CD4-positive, alpha-beta T cell (primary cell): Measurements from ENCODE around the gene RET. TPM values are rescaled to one million over a fixed set of nuclear protein-coding genes. Genes with fewer than 3 reads are reported as not detected.

Source experiments
- ATAC-seq: fragments of 200-7000 bp; cut with Tn5 transposase; one replicate; pipeline ENCODE4 v1.10.0; 2022; ENCODE audit warnings: mild to moderate bottlenecking; ENCODE audit not compliant: poor library complexity
- CTCF ChIA-PET: fragments of 350-600 bp; sonication (Branson Sonifier 250); formaldehyde crosslinking; loops from one replicate; lab custom pipeline; 2021; ENCODE audit warnings: antibody characterized with exemption, inconsistent platforms; lab: Charles Lee
- POLR2A ChIA-PET: fragments of 350-600 bp; sonication (Branson Sonifier 250); formaldehyde crosslinking; loops from one replicate; lab custom pipeline; 2021; ENCODE audit warnings: antibody characterized with exemption, inconsistent platforms; lab: Charles Lee
- DNase-seq, 14 experiments: peaks; one replicate each; pipeline ENCODE4 v3.0.0-alpha.2; 2013 to 2020; ENCODE audit warnings: mixed read lengths in 2 of 14
- H3K27ac ChIP-seq, 2 donors: one replicate each; pipeline versions ENCODE4 v1.5.1 to v1.7.0; 2013; ENCODE audit warnings: low read length in 2 of 2, low read depth in 1 of 2, mild to moderate bottlenecking in 1 of 2
- H3K27me3 ChIP-seq, 2 experiments: 1 replicate in 1 of 2; 2 replicates in 1 of 2; pipeline versions ENCODE4 v1.6.1 to v1.7.0; 2013; ENCODE audit warnings: low read length in 2 of 2, control low read depth in 1 of 2, mild to moderate bottlenecking in 1 of 2, moderate library complexity in 1 of 2; ENCODE audit not compliant: insufficient read depth in 2 of 2, control insufficient read depth in 1 of 2
- H3K36me3 ChIP-seq: one replicate; pipeline ENCODE4 v1.6.1; 2013; ENCODE audit warnings: low read length, control low read depth; ENCODE audit not compliant: insufficient read depth
- H3K4me1 ChIP-seq: one replicate; pipeline ENCODE4 v1.6.1; 2013; ENCODE audit warnings: low read length, control low read depth; ENCODE audit not compliant: insufficient read depth
- H3K4me3 ChIP-seq: one replicate; pipeline ENCODE4 v1.5.1; 2013; ENCODE audit warnings: mild to moderate bottlenecking, low read length, moderate library complexity
- H3K9me3 ChIP-seq, 2 experiments: 1 replicate in 1 of 2; 2 replicates in 1 of 2; pipeline versions ENCODE4 v1.6.1 to v1.7.0; 2013; ENCODE audit warnings: low read length in 2 of 2, mild to moderate bottlenecking in 2 of 2, control low read depth in 1 of 2, moderate library complexity in 1 of 2; ENCODE audit not compliant: control insufficient read depth in 1 of 2, insufficient read depth in 1 of 2
- H3K27ac Mint-ChIP-seq: one replicate; pipeline ENCODE4 v1.8.0; 2020; ENCODE audit warnings: mixed read lengths
- H3K27me3 Mint-ChIP-seq: one replicate; pipeline ENCODE4 v1.8.0; 2021; ENCODE audit warnings: mixed read lengths
- H3K36me3 Mint-ChIP-seq: one replicate; pipeline ENCODE4 v1.8.0; 2021; ENCODE audit warnings: low read depth, mixed read lengths
- H3K4me1 Mint-ChIP-seq: one replicate; pipeline ENCODE4 v1.8.0; 2021; ENCODE audit warnings: low read depth, mixed read lengths
- H3K4me3 Mint-ChIP-seq: one replicate; pipeline ENCODE4 v1.8.0; 2020; ENCODE audit warnings: mild to moderate bottlenecking, mixed read lengths
- H3K9me3 Mint-ChIP-seq: one replicate; pipeline ENCODE4 v1.8.0; 2020; ENCODE audit warnings: mixed read lengths
- intact Hi-C, 2 experiments: fragments of 100-400 bp; cut with DNase I in 1 of 2; cut with micrococcal nuclease in 1 of 2; formaldehyde crosslinking; loops; one replicate each; pipeline versions ENCODE4 v1.15.1 to v1.9.0; 2023 to 2025; cut with DNase I, micrococcal nuclease
- total RNA-seq, 174 experiments: library from RNA in 2 of 174; stranded (reverse) in 2 of 174; gene quantifications; one replicate each; pipeline ENCODE4 v1.2.3 and lab custom pipeline; 2021 to 2026
- TF ChIP-seq, protein P1 (sequence below): fragments of 200-600 bp; IDR thresholded peaks from one replicate; pipeline ENCODE4 v1.8.0; 2022; ENCODE audit warnings: antibody characterized with exemption, mild to moderate bottlenecking

The RET gene
- total RNA-seq, 2 experiments from 2014 or later = not detected

DNA sequence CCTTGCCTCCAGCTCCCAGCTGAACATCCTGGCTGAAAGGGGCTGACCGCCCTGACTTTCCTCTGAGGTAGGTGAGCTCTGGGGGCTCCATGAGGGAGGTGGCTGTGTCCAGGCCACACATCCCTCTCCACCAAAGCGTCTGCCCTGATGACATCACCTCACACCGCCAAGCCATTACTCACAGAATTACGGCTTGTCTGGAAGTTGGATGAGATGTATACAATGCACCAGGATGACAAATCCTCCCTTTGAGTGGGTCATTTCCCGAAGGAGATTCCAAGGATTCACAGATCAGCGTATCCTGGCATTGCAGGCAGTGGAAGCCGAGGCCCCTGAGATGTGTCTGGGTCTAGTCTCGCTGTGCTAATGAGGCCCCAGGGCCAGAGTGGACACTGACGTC lies 15.1 kb upstream of the RET start:
- ChIA-PET CTCF (no interaction called here), POLR2A (no interaction called here)
- Histone ChIP-seq H3K27ac (no peak overlapping the region), H3K4me3 (no peak overlapping the region), H3K4me1 (no peaks in the 10 kb centered on the region), H3K27me3 (peaks cover 0 to 2% of the 10 kb centered on the region in 2 experiments), H3K9me3 (no peaks in the 10 kb centered on the region), H3K36me3 (no peaks in the 10 kb centered on the region)
- ATAC-seq (no peak), DNase-seq (no peak)
- Mint-ChIP-seq H3K4me1 (no peaks in the 10 kb centered on the region), H3K36me3 (no peaks in the 10 kb centered on the region), H3K27me3 (peaks cover 11% of the 10 kb centered on the region), H3K4me3 (no peak overlapping the region), H3K27ac (no peak overlapping the region), H3K9me3 (no peaks in the 10 kb centered on the region)
- intact Hi-C loops = no loop called here
- TF ChIP-seq, protein P1, sequence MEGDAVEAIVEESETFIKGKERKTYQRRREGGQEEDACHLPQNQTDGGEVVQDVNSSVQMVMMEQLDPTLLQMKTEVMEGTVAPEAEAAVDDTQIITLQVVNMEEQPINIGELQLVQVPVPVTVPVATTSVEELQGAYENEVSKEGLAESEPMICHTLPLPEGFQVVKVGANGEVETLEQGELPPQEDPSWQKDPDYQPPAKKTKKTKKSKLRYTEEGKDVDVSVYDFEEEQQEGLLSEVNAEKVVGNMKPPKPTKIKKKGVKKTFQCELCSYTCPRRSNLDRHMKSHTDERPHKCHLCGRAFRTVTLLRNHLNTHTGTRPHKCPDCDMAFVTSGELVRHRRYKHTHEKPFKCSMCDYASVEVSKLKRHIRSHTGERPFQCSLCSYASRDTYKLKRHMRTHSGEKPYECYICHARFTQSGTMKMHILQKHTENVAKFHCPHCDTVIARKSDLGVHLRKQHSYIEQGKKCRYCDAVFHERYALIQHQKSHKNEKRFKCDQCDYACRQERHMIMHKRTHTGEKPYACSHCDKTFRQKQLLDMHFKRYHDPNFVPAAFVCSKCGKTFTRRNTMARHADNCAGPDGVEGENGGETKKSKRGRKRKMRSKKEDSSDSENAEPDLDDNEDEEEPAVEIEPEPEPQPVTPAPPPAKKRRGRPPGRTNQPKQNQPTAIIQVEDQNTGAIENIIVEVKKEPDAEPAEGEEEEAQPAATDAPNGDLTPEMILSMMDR = no peak

DNA sequence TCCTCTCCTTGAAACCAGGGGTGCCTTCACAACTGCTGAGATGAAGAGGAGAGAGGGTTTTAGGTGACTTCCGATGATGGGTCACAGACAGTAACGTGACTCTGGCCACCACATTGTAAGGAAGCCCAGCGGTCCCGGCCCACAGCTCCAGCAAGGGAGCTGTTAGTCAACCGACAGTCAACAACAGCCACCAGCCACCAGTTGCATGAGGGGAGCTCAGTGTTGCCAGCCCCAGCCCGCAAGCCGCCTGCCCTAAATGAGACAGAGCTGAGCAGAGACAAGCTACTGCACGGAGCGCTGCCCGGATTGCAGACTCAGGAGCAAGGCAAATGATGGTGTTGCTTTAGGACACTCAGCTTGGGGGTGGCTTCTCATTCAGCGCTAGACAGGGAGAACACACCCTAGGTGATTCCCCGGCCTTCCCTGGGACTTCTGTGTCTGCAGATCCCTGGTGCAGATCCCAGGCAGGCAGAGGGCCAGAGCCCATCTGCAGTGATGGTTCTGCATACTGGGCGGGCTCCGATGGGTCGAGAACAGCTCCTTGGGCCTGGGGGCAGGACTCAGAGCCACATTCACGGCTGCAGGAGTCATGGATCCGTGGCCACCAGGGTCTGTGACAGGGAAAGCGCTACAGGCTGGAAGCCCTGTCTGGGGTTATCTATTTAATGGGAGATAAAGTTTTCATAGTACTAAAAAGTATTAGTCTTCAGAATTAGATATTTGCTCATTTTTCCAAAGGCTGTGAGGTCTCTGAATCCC lies 14.3 kb upstream of the RET start:
- Histone ChIP-seq H3K4me3 (no peak overlapping the region), H3K9me3 (no peaks in the 10 kb centered on the region), H3K4me1 (no peaks in the 10 kb centered on the region), H3K27me3 (peaks cover 0 to 2% of the 10 kb centered on the region in 2 experiments), H3K36me3 (no peaks in the 10 kb centered on the region), H3K27ac (no peak overlapping the region)
- H3K4me1 Mint-ChIP-seq = no peaks in the 10 kb centered on the region
- peaks cover 11% of the 10 kb centered on the region for H3K27me3 Mint-ChIP-seq
- CTCF ChIA-PET = no interaction called here
- DNase-seq = no peak
- POLR2A ChIA-PET = no interaction called here
- H3K9me3 Mint-ChIP-seq = no peaks in the 10 kb centered on the region
- no peak overlapping the region for H3K27ac Mint-ChIP-seq
- H3K36me3 Mint-ChIP-seq = no peaks in the 10 kb centered on the region
- H3K4me3 Mint-ChIP-seq = no peak overlapping the region
- intact Hi-C loops = no loop called here
- TF ChIP-seq, protein P1 = no peak
- no peak for ATAC-seq

DNA sequence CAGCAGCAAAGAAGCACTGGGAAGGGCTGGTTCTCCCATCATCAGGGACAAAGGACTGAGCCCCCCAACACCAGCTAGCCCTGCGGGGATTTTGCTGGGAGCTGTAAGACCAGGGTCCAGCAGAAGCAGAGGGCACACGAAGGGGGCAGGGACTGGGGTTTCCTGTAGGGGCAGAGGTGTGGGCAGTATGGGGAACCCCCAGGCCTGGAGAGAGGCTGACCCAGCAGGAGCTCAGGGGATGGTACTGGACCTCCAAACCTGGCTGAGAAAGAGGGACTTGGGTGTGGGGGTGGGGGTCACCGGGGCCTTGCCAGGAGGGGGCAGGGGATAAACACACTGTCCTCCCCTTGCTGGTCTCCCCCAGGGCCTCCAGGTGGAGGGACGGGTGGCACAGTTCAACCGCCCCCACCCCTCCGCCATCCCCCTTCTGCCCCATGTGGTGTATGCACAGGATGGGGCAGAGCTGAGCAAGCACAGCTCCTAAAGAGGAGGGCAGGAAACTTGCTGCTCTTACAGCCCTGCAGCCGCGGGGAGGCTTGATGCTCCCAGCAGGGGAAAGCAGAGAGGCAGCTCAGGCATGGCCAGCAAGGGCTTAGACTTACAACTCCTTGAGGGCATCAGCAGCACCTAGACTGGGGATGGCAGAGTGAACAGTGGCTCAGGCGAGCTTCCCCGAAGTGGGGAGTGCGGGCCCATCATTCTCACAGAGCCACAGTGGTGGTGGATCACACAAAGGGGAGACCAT lies 12.4 kb upstream of the RET start:
- no peak overlapping the region for H3K4me3 Mint-ChIP-seq
- H3K27ac ChIP-seq = no peak overlapping the region
- H3K36me3 ChIP-seq = no peaks in the 10 kb centered on the region
- H3K9me3 ChIP-seq = no peaks in the 10 kb centered on the region
- no peaks in the 10 kb centered on the region for H3K27me3 Mint-ChIP-seq
- no peaks in the 10 kb centered on the region for H3K4me1 Mint-ChIP-seq
- no peaks in the 10 kb centered on the region for H3K9me3 Mint-ChIP-seq
- H3K36me3 Mint-ChIP-seq = no peaks in the 10 kb centered on the region
- H3K4me3 ChIP-seq = no peak overlapping the region
- no peak overlapping the region for H3K27ac Mint-ChIP-seq
- no peaks in the 10 kb centered on the region for H3K4me1 ChIP-seq
- no peaks in the 10 kb centered on the region for H3K27me3 ChIP-seq
- intact Hi-C loops = no loop called here
- POLR2A ChIA-PET = no interaction called here
- ATAC-seq (no peak), DNase-seq (no peak)
- CTCF ChIA-PET = no interaction called here
- TF ChIP-seq, protein P1 = no peak
